HEK293 (cell line): ENCODE results near the gene RABGEF1.

Source experiments
- SETDB1 ChIP-seq: IDR thresholded peaks from one replicate; pipeline ENCODE4 v1.6.1; 2017; ENCODE audit warnings: mild to moderate bottlenecking, low read length, moderate library complexity, mixed read lengths; ENCODE audit not compliant: insufficient read length
- ZBTB8A ChIP-seq: fragments of 450-650 bp; formaldehyde crosslinking; IDR thresholded peaks from 2 replicates; pipeline ENCODE4 v1.5.1; 2016; ENCODE audit warnings: missing biosample characterization, missing genetic modification characterization
- ZFP3 ChIP-seq: fragments of 450-650 bp; formaldehyde crosslinking; IDR thresholded peaks from 2 replicates; pipeline ENCODE4 v1.5.1; 2016; ENCODE audit warnings: low read depth, missing biosample characterization, missing genetic modification characterization
- ZFP69B ChIP-seq: fragments of 450-650 bp; formaldehyde crosslinking; IDR thresholded peaks from 2 replicates; pipeline ENCODE4 v1.5.1; 2016; ENCODE audit warnings: missing biosample characterization, missing genetic modification characterization
- ZNF121 ChIP-seq: fragments of 450-650 bp; formaldehyde crosslinking; IDR thresholded peaks from 2 replicates; pipeline ENCODE4 v1.5.1; 2016; ENCODE audit warnings: missing biosample characterization, missing genetic modification characterization
- ZNF404 ChIP-seq: fragments of 450-650 bp; formaldehyde crosslinking; IDR thresholded peaks from 2 replicates; pipeline ENCODE4 v1.5.1; 2017; ENCODE audit warnings: missing biosample characterization, missing genetic modification characterization
- ZNF701 ChIP-seq: fragments of 450-650 bp; formaldehyde crosslinking; IDR thresholded peaks from 2 replicates; pipeline ENCODE4 v1.5.1; 2016; ENCODE audit warnings: missing biosample characterization, missing genetic modification characterization
- TF ChIP-seq, protein P1 (sequence below): fragments of 450-650 bp; formaldehyde crosslinking; IDR thresholded peaks from 2 replicates; pipeline ENCODE4 v1.5.1; 2016; ENCODE audit warnings: missing biosample characterization, missing genetic modification characterization
- TF ChIP-seq, protein P2 (sequence below): fragments of 450-650 bp; formaldehyde crosslinking; IDR thresholded peaks from 2 replicates; pipeline ENCODE4 v1.5.1; 2016; ENCODE audit warnings: missing biosample characterization, missing genetic modification characterization

DNA sequence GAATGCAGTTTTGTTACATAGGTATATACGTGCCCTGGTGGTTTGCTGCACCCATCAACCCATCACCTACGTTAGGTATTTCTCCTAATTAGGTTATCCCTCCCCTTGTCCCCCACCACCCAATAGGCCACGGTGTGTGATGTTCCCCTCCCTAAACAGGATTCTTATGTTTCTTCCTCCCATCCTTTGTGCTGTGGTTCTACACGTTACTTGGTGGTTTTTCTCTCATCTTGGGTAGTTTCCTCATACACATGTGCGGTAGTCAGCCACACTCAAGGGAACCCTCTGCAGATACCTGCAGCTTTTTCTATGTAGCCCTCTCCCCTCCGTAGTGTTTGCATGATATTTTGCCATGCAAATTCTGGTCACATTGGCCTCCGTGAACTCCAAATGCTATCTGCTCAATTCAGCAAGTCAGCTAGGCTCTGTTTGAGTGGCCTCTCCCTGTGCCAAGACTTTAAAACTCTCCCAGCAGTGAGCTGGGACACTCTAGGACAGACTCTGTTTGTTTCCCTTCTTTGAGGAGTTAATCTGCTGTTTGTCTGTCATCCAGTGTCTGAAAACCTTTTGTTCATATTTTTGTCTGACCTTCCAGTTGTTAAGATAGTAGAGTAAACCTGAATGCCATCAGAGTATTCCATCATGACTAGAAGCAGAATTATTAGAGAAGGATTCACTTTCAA, 41.0 kb downstream of the RABGEF1 start:
- no peak for TF ChIP-seq ZNF404 (tag by site-specific recombination)
- TF ChIP-seq SETDB1: no peak
- TF ChIP-seq, protein P1, sequence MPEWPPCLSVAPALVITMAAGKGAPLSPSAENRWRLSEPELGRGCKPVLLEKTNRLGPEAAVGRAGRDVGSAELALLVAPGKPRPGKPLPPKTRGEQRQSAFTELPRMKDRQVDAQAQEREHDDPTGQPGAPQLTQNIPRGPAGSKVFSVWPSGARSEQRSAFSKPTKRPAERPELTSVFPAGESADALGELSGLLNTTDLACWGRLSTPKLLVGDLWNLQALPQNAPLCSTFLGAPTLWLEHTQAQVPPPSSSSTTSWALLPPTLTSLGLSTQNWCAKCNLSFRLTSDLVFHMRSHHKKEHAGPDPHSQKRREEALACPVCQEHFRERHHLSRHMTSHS (tag by site-specific recombination): no peak
- TF ChIP-seq, protein P2, sequence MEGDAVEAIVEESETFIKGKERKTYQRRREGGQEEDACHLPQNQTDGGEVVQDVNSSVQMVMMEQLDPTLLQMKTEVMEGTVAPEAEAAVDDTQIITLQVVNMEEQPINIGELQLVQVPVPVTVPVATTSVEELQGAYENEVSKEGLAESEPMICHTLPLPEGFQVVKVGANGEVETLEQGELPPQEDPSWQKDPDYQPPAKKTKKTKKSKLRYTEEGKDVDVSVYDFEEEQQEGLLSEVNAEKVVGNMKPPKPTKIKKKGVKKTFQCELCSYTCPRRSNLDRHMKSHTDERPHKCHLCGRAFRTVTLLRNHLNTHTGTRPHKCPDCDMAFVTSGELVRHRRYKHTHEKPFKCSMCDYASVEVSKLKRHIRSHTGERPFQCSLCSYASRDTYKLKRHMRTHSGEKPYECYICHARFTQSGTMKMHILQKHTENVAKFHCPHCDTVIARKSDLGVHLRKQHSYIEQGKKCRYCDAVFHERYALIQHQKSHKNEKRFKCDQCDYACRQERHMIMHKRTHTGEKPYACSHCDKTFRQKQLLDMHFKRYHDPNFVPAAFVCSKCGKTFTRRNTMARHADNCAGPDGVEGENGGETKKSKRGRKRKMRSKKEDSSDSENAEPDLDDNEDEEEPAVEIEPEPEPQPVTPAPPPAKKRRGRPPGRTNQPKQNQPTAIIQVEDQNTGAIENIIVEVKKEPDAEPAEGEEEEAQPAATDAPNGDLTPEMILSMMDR (tag by site-specific recombination): no peak
- no peak for TF ChIP-seq ZFP3 (tag by site-specific recombination)
- TF ChIP-seq ZNF121 (tag by site-specific recombination): no peak
- TF ChIP-seq ZBTB8A (tag by site-specific recombination): no peak
- TF ChIP-seq ZNF701: no peak
- TF ChIP-seq ZFP69B (tag by site-specific recombination): no peak
